HG03060 (cell line): ENCODE data around the gene TMEM131.
A peak's percentile ranks its signal among the peaks of the same experiment; 100 is the strongest.

ENCODE experiments used
- ATAC-seq: cut with Tn5 transposase; IDR thresholded peaks from one replicate; pipeline ENCODE4 v1.9.1; 2021; ENCODE audit warnings: low read depth, moderate number of reproducible peaks; ENCODE audit not compliant: unreplicated experiment

Gene TMEM131

DNA sequence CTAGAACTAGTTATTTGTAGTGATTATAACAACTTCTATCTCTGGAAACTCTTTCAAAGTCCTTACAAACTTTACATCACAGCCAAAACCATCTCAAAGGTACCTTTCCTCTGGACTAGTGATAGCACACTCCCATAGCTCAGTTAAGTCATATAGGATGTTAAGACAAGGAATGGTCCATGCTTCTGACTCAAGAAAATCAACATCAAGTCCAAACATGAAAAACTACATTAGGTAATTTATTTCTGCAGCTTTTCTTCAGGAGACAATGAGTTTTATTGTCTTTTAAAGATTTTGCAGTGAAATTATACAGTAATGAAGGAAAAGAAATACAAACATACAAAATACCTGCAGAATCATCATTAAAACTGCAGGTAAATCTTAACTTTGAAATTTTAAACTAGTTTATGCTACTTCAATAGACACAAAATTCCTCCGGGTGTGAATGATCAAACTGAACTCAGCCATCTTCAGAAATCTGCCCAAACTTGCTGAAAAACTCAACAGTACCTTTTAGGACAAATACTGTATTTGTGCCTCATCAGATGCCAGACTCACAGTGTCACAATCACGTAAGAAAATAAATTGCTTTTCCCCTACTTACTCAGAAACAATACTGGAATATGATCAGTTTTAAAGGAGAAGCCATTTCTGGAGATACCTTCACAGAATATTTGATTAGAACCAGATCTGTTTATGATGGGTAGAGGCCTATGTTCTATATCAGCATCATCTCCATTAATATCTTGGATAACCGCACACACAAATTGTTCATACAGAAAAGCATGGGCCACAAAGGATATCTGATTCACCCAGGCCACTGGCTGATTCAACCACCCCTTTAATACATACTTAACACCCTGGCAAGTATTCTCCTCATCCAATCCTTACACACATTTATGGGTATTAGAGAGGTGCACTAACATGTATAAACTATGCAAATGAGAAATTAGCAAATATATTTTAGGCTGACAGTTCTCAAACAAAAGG lies 2.6 kb downstream of the TMEM131 start:
- ATAC-seq, result no peak

DNA sequence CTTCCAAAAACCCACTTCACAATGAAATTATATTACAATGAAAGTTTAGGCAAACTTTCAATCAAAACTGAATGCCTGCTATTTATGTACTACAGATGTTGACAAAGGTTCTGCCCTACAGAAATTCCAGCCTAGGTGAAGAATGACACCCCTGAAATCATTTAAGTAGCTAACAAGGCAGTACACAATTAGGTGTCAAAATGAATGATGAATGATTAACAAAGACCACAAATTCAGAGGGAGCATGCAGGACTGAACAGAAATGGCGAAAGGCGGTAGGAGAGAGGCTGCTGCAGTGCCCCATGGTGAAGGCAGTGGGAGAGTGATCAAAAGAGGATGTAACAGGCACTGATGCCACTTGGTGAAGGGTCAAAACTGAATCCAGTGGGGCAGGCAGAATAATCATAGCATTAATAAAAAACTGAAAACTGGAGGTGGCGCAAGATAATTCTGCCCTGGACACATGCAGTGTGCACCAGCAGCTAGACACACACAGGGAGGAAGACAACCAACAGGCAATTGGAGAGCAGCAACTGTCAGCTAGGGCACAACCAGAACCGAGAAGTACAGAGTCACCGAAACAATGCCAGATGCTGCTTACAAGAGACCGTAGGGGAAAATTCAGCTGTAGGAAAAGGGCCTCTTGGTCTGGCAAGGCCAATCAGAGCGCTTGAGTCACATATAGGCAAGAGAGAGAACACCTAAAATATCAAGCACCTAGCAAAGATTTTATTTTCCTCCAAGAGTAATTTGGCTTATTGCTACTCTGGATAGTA lies 4.5 kb downstream of the TMEM131 start:
- ATAC-seq, result no peak

DNA sequence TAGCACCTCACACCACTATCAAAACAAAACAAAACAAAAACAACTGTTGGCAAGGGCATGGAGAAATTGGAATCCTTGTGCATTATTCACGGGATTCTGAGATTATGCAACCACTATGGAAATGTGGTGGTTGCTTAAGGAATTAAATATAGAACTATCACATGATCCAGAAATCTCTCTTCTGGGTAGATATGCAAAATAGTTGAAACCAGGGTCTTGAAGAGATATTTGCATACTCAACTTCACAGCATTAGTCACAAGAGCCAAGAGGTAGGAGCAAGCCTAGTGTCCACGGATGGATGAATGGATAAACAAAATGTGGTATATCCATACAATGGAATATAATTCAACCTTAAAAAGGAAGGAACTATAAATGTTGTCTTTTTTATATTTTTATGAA lies 7.0 kb downstream of the TMEM131 start:
- ATAC-seq, result no peak

DNA sequence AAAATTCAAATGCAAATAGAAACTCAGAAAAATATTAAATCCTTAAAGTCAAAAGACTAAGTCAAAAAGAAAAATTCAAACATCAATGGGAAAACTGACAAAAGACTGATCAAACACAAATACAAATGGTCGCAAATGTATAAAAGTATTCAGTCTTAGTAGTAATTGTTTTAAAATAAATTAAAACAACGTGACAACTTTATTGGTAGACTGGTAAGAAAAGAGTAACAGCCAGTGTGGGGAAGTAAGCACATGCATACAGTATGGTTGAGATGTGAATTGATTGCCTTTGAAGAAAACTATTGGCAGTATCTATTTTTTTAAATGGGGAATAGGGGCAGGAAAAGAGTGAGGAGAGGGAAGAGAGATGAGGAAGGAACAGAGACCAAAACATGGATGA lies 9.8 kb downstream of the TMEM131 start:
- ATAC-seq, result no peak

DNA sequence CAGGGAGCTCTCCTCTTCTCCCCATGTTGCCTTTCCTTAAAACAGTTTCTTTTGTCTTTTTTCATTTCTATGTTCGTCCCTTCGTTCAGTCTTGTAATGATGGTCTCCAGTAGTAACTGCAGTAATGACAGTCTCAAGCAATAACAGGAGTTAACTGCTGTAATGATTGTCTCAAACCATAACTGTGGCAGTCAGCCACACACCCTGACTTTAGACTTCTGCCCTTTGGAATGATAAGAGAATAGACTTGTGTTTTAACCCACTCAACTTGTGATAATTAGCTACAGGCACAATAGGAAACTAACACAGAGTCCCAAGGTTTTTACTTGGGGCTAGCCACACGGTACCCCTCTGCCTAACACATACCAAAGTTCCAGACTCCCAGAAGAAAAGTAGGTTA lies 12.1 kb downstream of the TMEM131 start:
- no peak for ATAC-seq

DNA sequence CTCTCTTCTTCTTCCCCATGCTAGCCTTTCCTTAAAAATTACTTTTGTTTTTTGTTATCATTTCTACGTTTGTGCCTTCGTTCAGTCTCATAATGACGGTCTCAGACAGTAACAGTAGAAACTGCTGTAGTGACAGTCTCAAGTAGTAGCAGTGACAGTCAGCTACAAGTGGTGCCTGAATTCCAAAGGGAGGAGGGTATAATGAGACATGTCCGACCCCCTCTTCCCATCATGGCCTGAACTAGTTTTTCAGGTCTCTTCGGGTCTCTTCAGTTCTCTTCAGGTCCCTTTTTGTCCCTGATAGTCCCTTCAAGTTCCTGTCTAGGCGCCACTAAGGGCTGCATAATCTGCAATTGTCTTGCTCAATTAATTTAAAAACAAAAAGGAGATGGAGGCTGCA lies 12.6 kb downstream of the TMEM131 start:
- no peak for ATAC-seq

DNA sequence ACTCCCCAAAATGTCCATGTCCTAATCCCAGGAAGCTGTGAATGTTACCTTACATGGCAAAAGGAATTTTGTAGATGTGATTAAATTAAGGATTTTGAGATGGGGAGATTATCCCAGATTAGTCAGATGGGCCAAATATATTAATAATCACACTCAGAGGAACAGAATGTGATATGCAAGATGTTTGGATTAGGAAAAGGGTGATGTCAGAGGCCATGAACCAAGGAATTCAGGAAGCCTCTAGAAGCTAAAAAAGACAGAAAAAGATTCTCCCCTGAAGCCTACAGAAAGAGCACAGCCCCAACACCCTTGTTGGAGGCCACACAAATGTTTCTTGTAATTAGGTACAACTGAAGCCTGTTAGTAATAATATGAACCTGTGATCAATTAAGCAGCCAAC lies 13.1 kb downstream of the TMEM131 start:
- ATAC-seq, result no peak

DNA sequence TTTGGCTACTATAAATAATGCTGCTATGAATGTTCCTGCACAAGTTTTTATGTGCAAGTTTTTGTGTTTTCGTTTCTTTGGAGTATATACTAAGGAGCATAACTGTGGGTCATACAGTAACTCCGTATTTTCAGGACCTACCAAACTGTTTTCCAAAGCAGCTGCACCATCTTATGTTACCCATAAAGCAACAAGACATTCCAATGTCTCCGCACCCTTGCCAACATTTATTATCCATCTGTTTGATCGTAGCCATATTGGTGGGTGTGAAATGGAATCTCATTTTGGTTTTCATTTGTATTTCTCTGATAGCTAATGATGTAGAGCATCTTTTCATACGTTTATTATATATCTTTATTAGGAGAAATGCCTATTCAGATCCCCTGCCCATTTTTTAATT lies 13.8 kb downstream of the TMEM131 start:
- no peak for ATAC-seq

DNA sequence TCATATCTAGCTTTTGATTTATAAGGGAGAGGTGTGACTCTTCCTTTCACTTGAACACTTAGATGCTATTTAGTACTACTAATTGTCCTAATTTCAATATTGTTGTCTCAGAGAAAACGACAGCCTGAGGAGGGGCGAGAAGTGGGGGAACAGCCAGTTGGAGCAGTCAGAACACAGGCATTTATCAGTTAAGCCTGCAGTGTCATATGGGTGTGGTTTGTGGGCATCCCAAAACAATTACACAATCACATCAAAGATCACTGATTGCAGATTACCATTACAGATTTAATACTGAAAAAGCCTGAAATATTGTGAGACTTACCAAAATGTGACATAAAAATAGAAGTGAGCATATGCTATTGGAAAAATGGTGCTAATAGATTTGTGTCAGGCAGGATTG lies 15.8 kb downstream of the TMEM131 start:
- ATAC-seq, result no peak

DNA sequence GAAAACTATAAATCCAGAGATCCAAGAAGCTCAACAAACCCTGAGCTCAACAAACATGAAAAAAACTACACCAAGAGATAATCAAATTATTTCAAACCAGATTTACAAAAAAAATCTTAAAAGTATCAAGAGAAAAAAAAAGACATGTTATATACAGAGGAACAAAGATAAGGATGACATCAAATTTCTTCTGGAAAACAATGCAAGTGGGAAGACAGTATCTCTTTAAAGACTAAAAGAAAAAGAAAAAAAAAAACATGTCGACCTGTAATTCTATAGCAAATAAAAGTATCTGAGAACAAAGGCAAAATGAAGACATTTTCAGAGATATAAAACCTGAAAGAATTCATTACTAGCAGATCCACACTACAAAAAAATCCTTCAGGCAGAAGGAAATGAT lies 21.3 kb downstream of the TMEM131 start:
- no peak for ATAC-seq

DNA sequence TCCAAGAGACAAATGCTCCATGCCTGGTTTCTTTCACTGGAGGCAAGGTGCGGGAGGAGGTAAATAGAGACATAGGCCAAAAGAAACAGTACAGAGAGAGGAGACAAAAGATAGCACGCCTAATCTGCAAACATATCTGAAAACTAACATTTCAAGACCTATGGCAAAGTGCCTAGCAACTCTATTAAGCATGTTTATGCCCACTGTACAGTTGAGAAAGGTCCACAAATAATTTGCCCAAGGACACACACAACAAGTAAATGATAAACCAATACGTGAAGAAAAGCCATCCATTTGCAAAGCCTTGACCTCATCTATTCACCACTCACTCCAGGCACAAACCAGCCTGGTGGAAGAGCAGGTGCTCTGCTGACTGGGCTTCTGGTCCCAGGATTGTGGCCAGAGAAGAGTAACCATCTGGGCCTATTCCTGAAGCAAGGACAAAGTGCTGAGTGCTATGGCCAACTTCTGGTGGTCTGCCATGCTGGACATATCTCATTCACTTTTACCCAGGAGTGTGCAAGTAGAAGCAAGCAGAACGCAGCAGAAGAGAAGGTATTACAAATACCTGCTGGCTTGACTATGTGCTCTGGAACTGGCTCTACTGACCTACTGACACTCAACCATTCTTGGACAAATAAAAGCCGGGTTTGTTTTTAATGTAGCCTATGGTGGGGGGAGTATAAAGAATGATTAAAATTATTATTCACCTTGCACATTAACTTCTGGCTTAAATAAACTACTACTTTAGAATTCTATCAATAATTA lies 25.3 kb downstream of the TMEM131 start:
- ATAC-seq, result no peak

DNA sequence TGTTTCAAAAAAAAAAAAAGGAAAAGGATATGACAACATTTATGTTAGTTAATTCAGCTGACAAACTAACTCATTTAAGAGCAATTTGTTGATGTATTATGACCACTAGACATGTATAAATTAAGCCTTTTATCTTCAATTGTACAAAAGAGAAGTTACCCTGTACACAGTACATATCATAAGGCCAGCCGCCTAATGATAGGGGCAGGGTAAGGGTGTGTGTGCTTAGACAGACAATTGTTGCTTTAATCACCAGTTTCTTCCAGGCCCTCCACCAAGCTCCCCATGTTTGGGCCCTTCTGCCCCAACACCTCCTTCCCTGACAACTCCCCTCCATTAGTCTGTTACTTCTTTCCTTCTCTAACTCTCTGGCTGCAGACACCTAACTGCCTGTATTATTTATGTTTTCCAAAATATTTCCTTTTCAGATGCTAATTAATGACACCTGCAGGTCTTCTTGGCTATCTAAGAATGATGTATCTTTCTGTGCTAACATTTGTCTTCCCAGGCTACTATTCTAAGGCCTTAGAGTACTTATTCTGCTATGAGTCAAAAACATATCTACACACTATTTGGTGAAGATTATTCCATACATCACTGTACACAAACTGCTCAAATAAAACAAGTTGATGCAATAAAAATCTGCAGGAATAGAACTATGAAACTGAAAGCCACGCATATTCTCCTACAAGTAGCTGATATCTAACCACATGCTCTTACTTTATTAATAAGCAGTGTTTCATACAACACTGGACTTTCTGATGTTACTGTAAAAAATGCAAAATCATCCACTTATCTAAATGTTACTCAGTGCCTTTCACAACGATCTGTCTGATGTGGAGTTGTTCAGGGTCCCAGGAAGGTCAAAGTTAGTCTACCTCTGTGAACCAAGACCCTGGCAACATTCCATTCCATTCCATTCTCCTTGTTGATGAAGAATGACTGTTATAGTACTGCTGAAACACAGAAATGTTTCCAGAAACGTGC lies 26.4 kb downstream of the TMEM131 start:
- no peak for ATAC-seq

DNA sequence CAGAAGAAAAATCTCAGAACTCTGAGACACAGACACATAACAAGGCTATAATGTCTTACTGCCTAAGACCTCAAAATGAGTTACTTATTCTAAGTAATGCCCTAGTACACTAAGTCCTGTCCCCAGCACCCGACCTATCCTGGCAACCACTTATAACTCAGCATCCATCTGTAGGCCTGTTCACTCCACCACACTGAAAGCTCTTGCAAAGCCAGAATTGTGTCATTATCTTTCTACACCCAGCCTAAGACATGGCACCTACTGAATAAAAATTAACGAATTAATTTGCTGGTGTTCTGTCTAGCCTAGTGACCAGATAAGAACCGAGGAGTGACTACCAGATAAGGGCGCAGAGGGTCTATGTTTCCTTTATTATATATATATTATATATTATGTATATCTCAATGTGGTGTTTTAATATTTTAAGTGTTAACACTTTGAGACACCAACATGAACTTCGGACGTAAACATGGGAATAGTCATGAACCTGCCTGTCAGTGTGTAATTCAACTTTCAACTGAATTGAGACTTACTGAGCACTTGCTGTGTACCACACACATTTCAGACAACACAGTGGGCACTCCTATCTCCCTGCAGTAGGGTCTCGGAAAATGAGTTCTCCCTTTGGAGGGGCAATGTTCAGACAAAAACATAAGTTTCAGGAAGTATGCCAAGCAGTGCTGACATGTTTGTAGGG lies 27.7 kb downstream of the TMEM131 start:
- no peak for ATAC-seq

DNA sequence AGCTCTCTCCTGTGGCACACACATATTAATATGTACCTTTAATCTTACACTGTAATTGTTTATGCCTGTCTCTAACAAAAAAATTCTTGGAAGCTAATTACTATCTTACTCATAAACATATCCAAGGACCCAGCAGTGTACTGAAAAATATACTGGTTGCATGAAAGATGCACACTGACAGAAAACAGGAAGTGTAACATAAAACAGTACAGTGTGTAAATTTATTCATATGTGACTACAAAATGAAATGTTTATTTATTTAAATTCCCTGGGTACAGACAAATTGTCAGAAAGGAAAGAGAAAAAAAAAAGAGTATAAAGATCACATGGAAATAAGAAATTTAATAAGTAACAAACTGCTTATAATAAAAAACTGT lies 28.5 kb downstream of the TMEM131 start:
- no peak for ATAC-seq

DNA sequence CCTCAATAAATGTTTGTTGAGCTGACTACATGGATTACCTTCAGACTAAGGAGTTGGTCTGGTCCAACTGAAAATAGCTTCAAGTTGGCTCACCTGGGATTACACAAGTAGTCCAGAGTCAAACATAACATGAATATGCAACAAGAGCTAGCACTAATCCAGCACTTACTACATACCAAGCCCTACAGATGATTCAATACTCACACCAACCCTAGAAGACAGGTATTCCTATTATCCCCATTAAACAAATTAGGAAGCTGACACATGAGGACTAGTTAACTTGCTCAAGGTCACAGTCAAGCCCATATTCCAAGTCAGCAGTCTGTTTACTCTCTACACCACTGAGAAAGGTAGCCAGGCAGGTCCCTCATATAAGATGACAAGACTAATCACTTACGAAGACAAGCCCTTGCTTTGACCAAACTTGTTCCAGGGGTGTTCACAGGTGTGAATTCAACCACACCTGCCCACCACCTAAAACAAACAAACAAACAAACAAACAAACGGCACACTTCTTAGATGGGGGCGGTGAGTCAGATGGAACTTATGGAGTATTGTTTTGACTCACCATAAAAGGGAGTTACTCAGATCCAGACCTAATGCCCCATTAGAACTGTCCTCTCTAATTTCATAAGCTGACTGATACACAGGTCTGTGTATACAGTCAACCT lies 29.1 kb downstream of the TMEM131 start:
- ATAC-seq, result peak; percentile 58

DNA sequence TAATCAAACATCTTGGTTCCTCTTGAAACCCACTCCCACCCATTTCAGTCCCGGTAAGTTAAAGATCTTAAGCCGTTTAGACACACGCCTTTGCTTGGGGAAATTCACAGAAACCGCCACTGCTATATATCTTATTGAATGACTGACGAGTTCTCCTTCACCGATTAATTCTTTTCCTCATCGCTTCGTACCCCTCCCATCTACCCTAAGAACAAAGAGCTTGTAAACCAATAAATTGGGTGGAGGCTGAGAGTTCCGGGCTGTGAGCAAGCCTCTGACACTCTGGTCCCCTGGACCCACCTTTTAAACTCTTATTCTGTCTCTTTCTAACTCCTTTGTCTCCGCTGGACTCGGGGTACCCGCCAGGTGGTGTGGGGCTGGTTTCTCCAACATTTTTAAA lies 30.6 kb downstream of the TMEM131 start:
- ATAC-seq, result no peak

DNA sequence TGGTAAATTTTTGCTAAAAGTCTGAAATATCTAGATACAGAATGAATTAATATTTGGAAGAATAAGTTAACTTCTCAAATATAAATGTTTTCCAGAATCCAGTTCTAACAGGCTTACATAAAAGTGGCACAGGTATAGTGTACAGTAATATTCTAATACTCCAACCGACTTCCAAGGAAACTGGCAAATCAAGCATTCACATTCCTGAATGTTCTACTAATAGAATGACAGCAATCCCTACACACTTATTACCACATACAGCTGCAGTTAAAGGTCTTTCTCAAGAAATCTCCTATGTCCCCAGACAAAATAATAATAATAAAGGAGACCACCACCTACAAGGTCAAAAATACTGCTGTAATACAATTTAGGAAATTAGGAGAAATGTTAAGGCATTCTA lies 31.9 kb downstream of the TMEM131 start:
- no peak for ATAC-seq

DNA sequence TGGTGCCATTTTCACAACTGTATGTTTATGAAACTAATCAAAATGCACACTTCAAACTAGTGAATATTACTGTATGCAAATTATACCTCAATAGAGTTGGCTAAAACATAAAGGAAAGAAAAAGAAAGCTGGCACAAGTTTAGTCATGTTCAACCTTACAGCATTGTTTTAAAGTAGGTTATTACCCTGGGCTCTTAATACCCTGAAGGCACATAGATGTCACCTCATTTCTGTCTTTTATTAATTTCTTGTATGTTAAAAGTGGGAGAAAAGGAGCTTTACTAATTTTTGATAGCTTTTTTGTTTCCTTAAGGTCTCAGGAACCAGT lies 32.7 kb downstream of the TMEM131 start:
- ATAC-seq, result no peak

DNA sequence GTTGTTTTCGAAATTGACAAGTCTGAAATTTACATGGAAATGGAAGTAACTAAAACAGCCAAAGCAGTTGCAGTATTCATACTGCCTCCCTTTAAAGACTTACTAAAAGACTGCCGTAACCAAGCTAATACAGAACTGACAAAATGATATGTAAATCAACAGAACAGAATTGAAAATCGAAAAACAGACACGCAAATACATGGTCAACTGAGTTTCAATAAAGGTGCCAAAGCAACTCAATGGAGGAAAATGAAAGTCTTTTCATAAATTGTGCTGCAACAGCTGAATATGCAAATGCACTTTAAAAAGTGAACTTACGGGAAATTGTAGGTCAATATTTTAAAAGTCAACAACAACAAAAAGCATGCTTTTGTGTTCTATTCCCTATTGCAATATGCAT lies 34.2 kb downstream of the TMEM131 start:
- no peak for ATAC-seq
